B cell (primary cell): Measurements from ENCODE around the gene SPATA31D4. TPM values are rescaled to one million over a fixed set of nuclear protein-coding genes. Genes with fewer than 3 reads are reported as not detected.

ENCODE experiments used
- ATAC-seq: fragments of 200-7000 bp; cut with Tn5 transposase; one replicate; pipeline ENCODE4 v1.10.0; 2021; ENCODE audit warnings: low read depth, mild to moderate bottlenecking, moderate number of reproducible peaks, moderate library complexity
- CTCF ChIA-PET: fragments of 350-600 bp; sonication (Branson Sonifier 250); formaldehyde crosslinking; loops from one replicate; lab custom pipeline; 2021; ENCODE audit warnings: antibody characterized with exemption, inconsistent platforms; lab: Charles Lee
- POLR2A ChIA-PET: fragments of 350-600 bp; sonication (Branson Sonifier 250); formaldehyde crosslinking; loops from one replicate; lab custom pipeline; 2021; ENCODE audit warnings: antibody characterized with exemption; lab: Charles Lee
- DNase-seq: peaks from one replicate; pipeline ENCODE4 v3.0.0; 2013
- H2AFZ ChIP-seq: 2 replicates; pipeline ENCODE4 v1.6.1; 2012; ENCODE audit warnings: mild to moderate bottlenecking, low read depth, low read length; ENCODE audit not compliant: insufficient read depth, poor library complexity, severe bottlenecking
- H3K27ac ChIP-seq, 2 donors: 1 replicate in 1 of 2; 2 replicates in 1 of 2; pipeline ENCODE4 v1.5.1; 2012 to 2013; ENCODE audit warnings: low read length in 2 of 2, mild to moderate bottlenecking in 2 of 2, moderate library complexity in 1 of 2
- H3K27me3 ChIP-seq, 4 experiments: fragments of 200-600 bp in 1 of 4; sonication (generic) in 1 of 4; replicated peaks in 1 of 4; 1 replicate in 2 of 4; 2 replicates in 2 of 4; pipeline versions ENCODE4 v1.6.1 to v1.7.0; 2013 to 2016; ENCODE audit warnings: low read length in 3 of 4, mild to moderate bottlenecking in 2 of 4, mixed read lengths in 1 of 4, moderate library complexity in 1 of 4; ENCODE audit not compliant: insufficient read depth in 4 of 4, control insufficient read depth in 3 of 4; ENCODE audit errors: control extremely low read depth in 1 of 4
- H3K36me3 ChIP-seq, 2 experiments: replicated peaks in 1 of 2; 1 replicate in 1 of 2; 2 replicates in 1 of 2; pipeline versions ENCODE4 v1.6.1 to v1.7.1; 2013; ENCODE audit warnings: low read length in 1 of 2; ENCODE audit not compliant: insufficient read depth in 2 of 2, control insufficient read depth in 1 of 2; ENCODE audit errors: control extremely low read depth in 1 of 2, extremely low read depth in 1 of 2
- H3K4me1 ChIP-seq, 2 donors: fragments of 200-600 bp in 1 of 2; sonication (generic) in 1 of 2; 1 replicate in 1 of 2; 2 replicates in 1 of 2; pipeline versions ENCODE4 v1.5.1 to v1.6.1; 2013 to 2017; ENCODE audit warnings: low read length in 2 of 2; ENCODE audit not compliant: control insufficient read depth in 2 of 2, insufficient read depth in 2 of 2
- H3K4me2 ChIP-seq: replicated peaks from 2 replicates; pipeline ENCODE3; 2012; ENCODE audit warnings: mild to moderate bottlenecking, low read depth, low read length; ENCODE audit not compliant: poor library complexity, severe bottlenecking
- H3K4me3 ChIP-seq, 5 experiments: fragments of 200-600 bp in 1 of 5; sonication (generic) in 1 of 5; 1 replicate in 3 of 5; 2 replicates in 2 of 5; pipeline versions ENCODE4 v1.5.1 to v1.7.0; 2011 to 2016; ENCODE audit warnings: low read length in 4 of 5, mild to moderate bottlenecking in 4 of 5, low read depth in 2 of 5, control low read depth in 1 of 5, moderate library complexity in 1 of 5; ENCODE audit not compliant: insufficient read depth in 1 of 5; ENCODE audit errors: control extremely low read depth in 1 of 5, extremely low read depth in 1 of 5
- H3K79me2 ChIP-seq: fragments of 200-600 bp; sonication (generic); one replicate; pipeline ENCODE4 v1.6.0; 2016; ENCODE audit warnings: low read length; ENCODE audit not compliant: control insufficient read depth, insufficient read depth
- H3K9ac ChIP-seq: fragments of 200-600 bp; sonication (generic); 2 replicates; pipeline ENCODE4 v1.6.1; 2017; ENCODE audit warnings: mild to moderate bottlenecking, low read length, moderate library complexity
- H3K9me3 ChIP-seq, 3 donors: one replicate each; pipeline versions ENCODE4 v1.6.1 to v1.7.1; 2013; ENCODE audit warnings: low read length in 2 of 3; ENCODE audit not compliant: control insufficient read depth in 2 of 3, insufficient read depth in 1 of 3; ENCODE audit errors: control extremely low read depth in 1 of 3
- H4K20me1 ChIP-seq: 2 replicates; pipeline ENCODE4 v1.6.0; 2012; ENCODE audit warnings: mild to moderate bottlenecking, low read length; ENCODE audit not compliant: insufficient read depth, control insufficient read depth, poor library complexity, severe bottlenecking
- H3K27ac Mint-ChIP-seq: one replicate; pipeline ENCODE4 v1.8.0; 2021; ENCODE audit warnings: mixed read lengths
- H3K27me3 Mint-ChIP-seq: one replicate; pipeline ENCODE4 v1.8.0; 2021; ENCODE audit warnings: mixed read lengths
- H3K4me1 Mint-ChIP-seq: one replicate; pipeline ENCODE4 v1.8.0; 2021; ENCODE audit warnings: mixed read lengths
- H3K4me3 Mint-ChIP-seq: one replicate; pipeline ENCODE4 v1.8.0; 2021; ENCODE audit warnings: mixed read lengths
- H3K9me3 Mint-ChIP-seq: one replicate; pipeline ENCODE4 v1.8.0; 2022; ENCODE audit warnings: mixed read lengths; ENCODE audit not compliant: insufficient read depth
- CTCF ChIP-seq: fragments of 200-600 bp; IDR thresholded peaks from one replicate; pipeline ENCODE4 v1.8.0; 2022; ENCODE audit warnings: antibody characterized with exemption, mild to moderate bottlenecking
- EZH2 ChIP-seq: IDR thresholded peaks from 2 replicates; pipeline ENCODE4 v1.6.1; 2012; ENCODE audit warnings: borderline replicate concordance, low read depth, mild to moderate bottlenecking, moderate library complexity, low read length; ENCODE audit not compliant: insufficient read depth, poor library complexity, severe bottlenecking
- WGBS: methylation state at CpG from one replicate; pipeline ENCODE4 v1.1.5; 2013; ENCODE audit warnings: missing lambda C conversion rate; ENCODE audit not compliant: insufficient coverage; 5-methylcytosine and 5-hydroxymethylcytosine counted together
- intact Hi-C: fragments of 100-400 bp; cut with micrococcal nuclease; formaldehyde crosslinking; loops from one replicate; pipeline ENCODE4 v1.10.0; 2022
- polyA plus RNA-seq: library from polyadenylated mRNA; depleted of rRNA; stranded (reverse); fragments of >200 nt; gene quantifications from 2 replicates; pipeline ENCODE4 v1.2.3, GENCODE V29; 2012
- total RNA-seq, 2 donors: library from RNA; stranded (reverse); fragments of 120-200 nt in 1 of 2; gene quantifications; 1 replicate in 1 of 2; 2 replicates in 1 of 2; pipeline versions ENCODE4 v1.2.3 to v1.2.4, GENCODE V29; 2013 to 2022

The SPATA31D4 gene
- total and polyA plus RNA-seq, 2 donors (not counting 1 experiment from before 2014, with no cell fraction given), result not detected

GRCh38 chr9:81953096-81953495 is 24.9 kb downstream of the SPATA31D4 start:
- ATAC-seq (no peak), DNase-seq (no peak)
- no peak overlapping the region for H3K4me3 Mint-ChIP-seq
- ChIA-PET CTCF (no interaction called here), POLR2A (no interaction called here)
- peaks cover 0 to 20% (median 12%) of the 10 kb centered on the region in 3 donors for H3K9me3 ChIP-seq
- H4K20me1 ChIP-seq, result no peaks in the 10 kb centered on the region
- H3K9me3 Mint-ChIP-seq, result peaks cover 22% of the 10 kb centered on the region
- H3K36me3 ChIP-seq, result no peaks in the 10 kb centered on the region
- no peak overlapping the region for H3K4me2 ChIP-seq
- H3K27ac Mint-ChIP-seq, result no peak overlapping the region
- no peak overlapping the region for H2AFZ ChIP-seq
- H3K4me1 ChIP-seq, result no peaks in the 10 kb centered on the region
- TF ChIP-seq EZH2, result no peak
- no peak for TF ChIP-seq CTCF
- H3K79me2 ChIP-seq, result no peaks in the 10 kb centered on the region
- no peak overlapping the region for H3K27ac ChIP-seq
- no peak overlapping the region for H3K4me3 ChIP-seq
- H3K27me3 ChIP-seq, result no peaks in the 10 kb centered on the region
- no CpG with 5 or more reads among the region's 1 CpG for WGBS
- no peak overlapping the region for H3K9ac ChIP-seq
- intact Hi-C loops, result no loop called here
- H3K27me3 Mint-ChIP-seq, result peaks cover 5% of the 10 kb centered on the region
- H3K4me1 Mint-ChIP-seq, result no peaks in the 10 kb centered on the region

GRCh38 chr9:81955625-81956024 is 27.4 kb downstream of the SPATA31D4 start:
- Mint-ChIP-seq H3K4me3 (no peak overlapping the region), H3K27me3 (no peaks in the 10 kb centered on the region), H3K27ac (no peak overlapping the region), H3K4me1 (no peaks in the 10 kb centered on the region), H3K9me3 (peaks cover 22% of the 10 kb centered on the region)
- Histone ChIP-seq H3K9ac (no peak overlapping the region), H3K27ac (no peak overlapping the region), H2AFZ (no peak overlapping the region), H3K27me3 (no peaks in the 10 kb centered on the region), H3K4me3 (no peak overlapping the region), H3K4me2 (no peak overlapping the region), H3K4me1 (no peaks in the 10 kb centered on the region), H3K79me2 (no peaks in the 10 kb centered on the region), H3K9me3 (peaks cover 0 to 20% (median 12%) of the 10 kb centered on the region in 3 donors), H4K20me1 (no peaks in the 10 kb centered on the region), H3K36me3 (no peaks in the 10 kb centered on the region)
- intact Hi-C loops, result no loop called here
- POLR2A ChIA-PET, result no interaction called here
- DNase-seq, result no peak
- CTCF ChIA-PET, result no interaction called here
- no peak for ATAC-seq
- TF ChIP-seq CTCF, result no peak
- TF ChIP-seq EZH2, result no peak
